Measurements from ENCODE around the gene SIGLEC8.

Gene SIGLEC8

GRCh38 chr19:51472607-51473006 is 14.4 kb upstream of the SIGLEC8 start:
- Histone ChIP-seq H3K4me3 (IDR thresholded peaks at IDR 0.05; ENCODE audit: insufficient read depth, low read depth, low read length) (no peak overlapping the region), H3K4me2 (no peak overlapping the region), H4K20me1 (ENCODE audit: insufficient read depth) (no peaks in the 10 kb centered on the region), H3K27me3 (ENCODE audit: insufficient read depth, low read depth) (no peaks in the 10 kb centered on the region; the same call in 1 of the 2 replicates), H3K36me3 (ENCODE audit: insufficient read depth) (no peaks in the 10 kb centered on the region), H2AFZ (ENCODE audit: low read depth) (no peak overlapping the region), H3K4me1 (ENCODE audit: low read depth, poor library complexity, severe bottlenecking) (no peaks in the 10 kb centered on the region), H3K9ac (no peak overlapping the region), H3K27ac (no peak overlapping the region), H3K79me2 (ENCODE audit: insufficient read depth, low read depth) (no peaks in the 10 kb centered on the region)
- no peak for TF ChIP-seq CTCF (conservative IDR thresholded peaks at IDR 0.05; ENCODE audit: low read depth, low read length)

- no peak overlapping the region for H3K4me3 ChIP-seq (IDR thresholded peaks at IDR 0.05; ENCODE audit: insufficient read depth, low read depth, low read length)
- no peak overlapping the region for H3K4me2 ChIP-seq
- no peak for TF ChIP-seq CTCF (conservative IDR thresholded peaks at IDR 0.05; ENCODE audit: low read depth, low read length)
- H3K79me2 ChIP-seq (ENCODE audit: insufficient read depth, low read depth), result no peaks in the 10 kb centered on the region
- H4K20me1 ChIP-seq (ENCODE audit: insufficient read depth), result no peaks in the 10 kb centered on the region
- H3K4me1 ChIP-seq (ENCODE audit: low read depth, poor library complexity, severe bottlenecking), result no peaks in the 10 kb centered on the region
- no peaks in the 10 kb centered on the region for H3K36me3 ChIP-seq (ENCODE audit: insufficient read depth)
- H2AFZ ChIP-seq (ENCODE audit: low read depth), result no peak overlapping the region
- no peak overlapping the region for H3K27ac ChIP-seq
- H3K9ac ChIP-seq, result no peak overlapping the region
- H3K27me3 ChIP-seq (ENCODE audit: insufficient read depth, low read depth), result no peaks in the 10 kb centered on the region; the same call in 1 of the 2 replicates
Measured at GRCh38 chr19:51471527-51471926, 13.3 kb upstream of the SIGLEC8 start.

GRCh38 chr19:51470966-51471365 is 12.7 kb upstream of the SIGLEC8 start:
- H2AFZ ChIP-seq (ENCODE audit: low read depth), result no peak overlapping the region
- TF ChIP-seq CTCF (conservative IDR thresholded peaks at IDR 0.05; ENCODE audit: low read depth, low read length), result no peak
- H3K27ac ChIP-seq, result no peak overlapping the region
- H3K36me3 ChIP-seq (ENCODE audit: insufficient read depth), result no peaks in the 10 kb centered on the region
- H3K9ac ChIP-seq, result no peak overlapping the region
- no peaks in the 10 kb centered on the region for H3K79me2 ChIP-seq (ENCODE audit: insufficient read depth, low read depth)
- H3K4me3 ChIP-seq (IDR thresholded peaks at IDR 0.05; ENCODE audit: insufficient read depth, low read depth, low read length), result no peak overlapping the region
- H3K4me1 ChIP-seq (ENCODE audit: low read depth, poor library complexity, severe bottlenecking), result no peaks in the 10 kb centered on the region
- H3K4me2 ChIP-seq, result no peak overlapping the region
- H3K27me3 ChIP-seq (ENCODE audit: insufficient read depth, low read depth), result peaks cover 2% of the 10 kb centered on the region; the same call in 1 of the 2 replicates
- H4K20me1 ChIP-seq (ENCODE audit: insufficient read depth), result no peaks in the 10 kb centered on the region

- H3K4me1 ChIP-seq (ENCODE audit: low read depth, poor library complexity, severe bottlenecking), result no peaks in the 10 kb centered on the region
- H3K4me2 ChIP-seq, result no peak overlapping the region
- H3K36me3 ChIP-seq (ENCODE audit: insufficient read depth), result no peaks in the 10 kb centered on the region
- no peak overlapping the region for H3K27ac ChIP-seq
- H3K9ac ChIP-seq, result no peak overlapping the region
- H2AFZ ChIP-seq (ENCODE audit: low read depth), result no peak overlapping the region
- no peaks in the 10 kb centered on the region for H3K79me2 ChIP-seq (ENCODE audit: insufficient read depth, low read depth)
- H3K27me3 ChIP-seq (ENCODE audit: insufficient read depth, low read depth), result peaks cover 4% of the 10 kb centered on the region; the same call in 1 of the 2 replicates
- TF ChIP-seq CTCF (conservative IDR thresholded peaks at IDR 0.05; ENCODE audit: low read depth, low read length), result no peak
- no peak overlapping the region for H3K4me3 ChIP-seq (IDR thresholded peaks at IDR 0.05; ENCODE audit: insufficient read depth, low read depth, low read length)
- H4K20me1 ChIP-seq (ENCODE audit: insufficient read depth), result no peaks in the 10 kb centered on the region
Measured at GRCh38 chr19:51469629-51470028, 11.4 kb upstream of the SIGLEC8 start.
